Testis (tissue), 2 donors: ENCODE measurements around the gene PPP2R2C.

Experiments
- POLR2A ChIP-seq: fragments of 450-650 bp; IDR thresholded peaks from one replicate; pipeline ENCODE4 v1.6.1; 2017; ENCODE audit warnings: antibody characterized with exemption, mild to moderate bottlenecking, moderate library complexity
- TF ChIP-seq, protein P1 (sequence below), 3 experiments: fragments of 450-650 bp in 2 of 3; fragments of 200-600 bp in 1 of 3; sonication (generic) in 1 of 3; IDR thresholded peaks; one replicate each; pipeline ENCODE4 v1.5.1; 2016 to 2019; ENCODE audit warnings: antibody characterized with exemption in 3 of 3, mild to moderate bottlenecking in 2 of 3, moderate library complexity in 1 of 3

DNA sequence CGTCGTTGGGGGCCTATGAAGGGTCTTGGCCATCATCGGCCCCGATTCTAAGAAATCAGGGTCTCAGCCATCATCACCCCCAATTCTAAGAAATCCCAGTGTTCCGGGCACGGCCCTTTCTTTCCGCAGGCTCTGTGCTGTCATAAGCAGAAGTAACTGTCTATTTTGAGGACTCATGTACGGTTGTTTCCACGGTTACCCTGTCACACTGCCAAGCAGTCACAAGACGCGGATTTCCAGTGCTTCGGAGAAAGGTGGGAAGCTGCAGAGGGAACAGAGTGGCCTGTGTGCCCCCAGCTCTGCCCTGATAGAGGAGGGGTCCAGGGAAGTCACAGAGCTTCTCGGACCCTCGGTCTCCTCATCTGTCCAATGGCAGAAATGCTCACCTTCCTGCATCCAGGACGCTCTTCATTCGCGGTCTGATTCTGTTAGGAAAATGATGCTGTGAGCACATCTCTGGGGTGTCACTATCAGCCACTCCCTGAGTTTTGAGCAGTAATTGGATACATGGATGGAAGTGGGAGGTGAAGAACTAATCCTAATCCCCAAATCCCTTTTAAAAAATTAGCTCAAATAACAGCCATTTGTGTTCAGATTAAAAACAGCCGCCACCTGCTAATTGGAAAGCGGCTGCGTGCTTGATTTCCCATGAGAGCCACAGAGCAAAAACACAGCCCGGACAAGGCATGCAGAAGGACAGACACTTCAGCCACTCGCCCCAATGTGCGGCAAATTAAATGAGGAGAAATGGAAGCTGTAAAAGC is 129.7 kb downstream of the PPP2R2C start:
- TF ChIP-seq, protein P1, sequence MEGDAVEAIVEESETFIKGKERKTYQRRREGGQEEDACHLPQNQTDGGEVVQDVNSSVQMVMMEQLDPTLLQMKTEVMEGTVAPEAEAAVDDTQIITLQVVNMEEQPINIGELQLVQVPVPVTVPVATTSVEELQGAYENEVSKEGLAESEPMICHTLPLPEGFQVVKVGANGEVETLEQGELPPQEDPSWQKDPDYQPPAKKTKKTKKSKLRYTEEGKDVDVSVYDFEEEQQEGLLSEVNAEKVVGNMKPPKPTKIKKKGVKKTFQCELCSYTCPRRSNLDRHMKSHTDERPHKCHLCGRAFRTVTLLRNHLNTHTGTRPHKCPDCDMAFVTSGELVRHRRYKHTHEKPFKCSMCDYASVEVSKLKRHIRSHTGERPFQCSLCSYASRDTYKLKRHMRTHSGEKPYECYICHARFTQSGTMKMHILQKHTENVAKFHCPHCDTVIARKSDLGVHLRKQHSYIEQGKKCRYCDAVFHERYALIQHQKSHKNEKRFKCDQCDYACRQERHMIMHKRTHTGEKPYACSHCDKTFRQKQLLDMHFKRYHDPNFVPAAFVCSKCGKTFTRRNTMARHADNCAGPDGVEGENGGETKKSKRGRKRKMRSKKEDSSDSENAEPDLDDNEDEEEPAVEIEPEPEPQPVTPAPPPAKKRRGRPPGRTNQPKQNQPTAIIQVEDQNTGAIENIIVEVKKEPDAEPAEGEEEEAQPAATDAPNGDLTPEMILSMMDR (IDR thresholded peaks at IDR 0.05), result no peak
- no peak for TF ChIP-seq POLR2A
